ENCODE measurements around the gene SMOC2. TPM values are rescaled to one million over a fixed set of nuclear protein-coding genes. Genes with fewer than 3 reads are reported as not detected.

SMOC2 gene
- polyA plus RNA-seq, 3 donors = not detected

- Histone ChIP-seq H3K4me1 (ENCODE audit: control insufficient read depth in 1 of 2, insufficient read depth in 2 of 2, low read length in 2 of 2) (no peaks in the 10 kb centered on the region), H3K27me3 (ENCODE audit: control insufficient read depth in 2 of 2, insufficient read depth in 2 of 2, low read length in 2 of 2) (no peaks in the 10 kb centered on the region), H3K9me3 (replicated peaks in 1 of 2; ENCODE audit: control insufficient read depth in 1 of 2, insufficient read depth in 1 of 2, low read length in 2 of 2) (no peaks in the 10 kb centered on the region), H3K9ac (ENCODE audit: insufficient read depth, low read length, poor library complexity, severe bottlenecking) (no peak overlapping the region), H3K79me2 (ENCODE audit: insufficient read depth, low read length) (no peaks in the 10 kb centered on the region), H4K20me1 (ENCODE audit: insufficient read depth, low read length) (no peaks in the 10 kb centered on the region), H2AFZ (ENCODE audit: insufficient read depth, low read depth, low read length, poor library complexity, severe bottlenecking) (no peak overlapping the region), H3K4me3 (replicated peaks in 1 of 3; ENCODE audit: low read depth in 2 of 3, low read length in 3 of 3) (no peak overlapping the region), H3K36me3 (replicated peaks in 1 of 2; ENCODE audit: control insufficient read depth in 1 of 2, insufficient read depth in 2 of 2, low read length in 2 of 2) (no peaks in the 10 kb centered on the region), H3K27ac (ENCODE audit: low read depth in 1 of 2, low read length in 2 of 2) (no peak overlapping the region), H3K4me2 (replicated peaks; ENCODE audit: extremely low read depth, low read length, poor library complexity, severe bottlenecking) (no peak overlapping the region)
- 72% methylated on average over 7 of the region's 12 CpGs for WGBS (ENCODE audit: insufficient coverage)
- no peak overlapping the region for H3K27ac Mint-ChIP-seq
- no peaks in the 10 kb centered on the region for H3K4me1 Mint-ChIP-seq
- intact Hi-C loops (cut with micrococcal nuclease) = no loop called here
- H3K9me3 Mint-ChIP-seq = no peaks in the 10 kb centered on the region
- DNase-seq = no peak
- no peak overlapping the region for H3K4me3 Mint-ChIP-seq
- peaks cover 0 to 6% (median 5%) of the 10 kb centered on the region in 3 donors for H3K27me3 Mint-ChIP-seq (ENCODE audit: low read depth in 3 of 3)
- TF ChIP-seq CTCF (IDR thresholded peaks at IDR 0.05) = no peak
- H3K36me3 Mint-ChIP-seq = no peaks in the 10 kb centered on the region
Observed at GRCh38 chr6:168530653-168531071, 89.7 kb downstream of the SMOC2 start.

GRCh38 chr6:168532070-168532469 lies 91.1 kb downstream of the SMOC2 start:
- whole genome bisulfite sequencing (ENCODE audit: insufficient coverage) = 71% methylated on average over 1 of the region's 5 CpGs
- no peak overlapping the region for H3K4me3 ChIP-seq (replicated peaks in 1 of 3; ENCODE audit: low read depth in 2 of 3, low read length in 3 of 3)
- H4K20me1 ChIP-seq (ENCODE audit: insufficient read depth, low read length) = no peaks in the 10 kb centered on the region
- H3K4me1 ChIP-seq (ENCODE audit: control insufficient read depth in 1 of 2, insufficient read depth in 2 of 2, low read length in 2 of 2) = no peaks in the 10 kb centered on the region
- no peak overlapping the region for H3K4me3 Mint-ChIP-seq
- peaks cover 0 to 8% (median 5%) of the 10 kb centered on the region in 3 donors for H3K27me3 Mint-ChIP-seq (ENCODE audit: low read depth in 3 of 3)
- no peak overlapping the region for H3K9ac ChIP-seq (ENCODE audit: insufficient read depth, low read length, poor library complexity, severe bottlenecking)
- intact Hi-C loops (cut with micrococcal nuclease) = no loop called here
- H3K9me3 ChIP-seq (replicated peaks in 1 of 2; ENCODE audit: control insufficient read depth in 1 of 2, insufficient read depth in 1 of 2, low read length in 2 of 2) = no peaks in the 10 kb centered on the region
- no peak overlapping the region for H3K4me2 ChIP-seq (replicated peaks; ENCODE audit: extremely low read depth, low read length, poor library complexity, severe bottlenecking)
- no peak for TF ChIP-seq CTCF (IDR thresholded peaks at IDR 0.05)
- no peak overlapping the region for H3K27ac ChIP-seq (ENCODE audit: low read depth in 1 of 2, low read length in 2 of 2)
- H3K79me2 ChIP-seq (ENCODE audit: insufficient read depth, low read length) = no peaks in the 10 kb centered on the region
- no peak overlapping the region for H3K27ac Mint-ChIP-seq
- no peak overlapping the region for H2AFZ ChIP-seq (ENCODE audit: insufficient read depth, low read depth, low read length, poor library complexity, severe bottlenecking)
- H3K9me3 Mint-ChIP-seq = no peaks in the 10 kb centered on the region
- DNase-seq = no peak
- no peaks in the 10 kb centered on the region for H3K36me3 Mint-ChIP-seq
- H3K27me3 ChIP-seq (ENCODE audit: control insufficient read depth in 2 of 2, insufficient read depth in 2 of 2, low read length in 2 of 2) = no peaks in the 10 kb centered on the region
- no peaks in the 10 kb centered on the region for H3K4me1 Mint-ChIP-seq
- no peaks in the 10 kb centered on the region for H3K36me3 ChIP-seq (replicated peaks in 1 of 2; ENCODE audit: control insufficient read depth in 1 of 2, insufficient read depth in 2 of 2, low read length in 2 of 2)

Measured in CD14-positive monocyte (primary cell).